Stimulated activated CD4-positive, alpha-beta T cell treated with anti-CD3 and anti-CD28 coated beads, Interleukin-2, amount 100 ng/mL, for 4 hours (primary cell): Measurements from ENCODE around the gene PDZK1IP1.

Experiments used
- DNase-seq: peaks from one replicate; pipeline ENCODE4 v3.0.0-alpha.2; 2020; ENCODE audit warnings: low read depth

PDZK1IP1 gene

GRCh38 chr1:47189844-47190508 lies at the start of gene PDZK1IP1:
PDZK1IP1 (minus strand) TSS chr1:47190036; CDS start chr1:47189932, 104 bp downstream.
- no peak for DNase-seq

- DNase-seq, result no peak
Observed at GRCh38 chr1:47238935-47239592, 49.2 kb upstream of the PDZK1IP1 start.

GRCh38 chr1:47235806-47236205 lies 46.0 kb upstream of the PDZK1IP1 start:
- no peak for DNase-seq

- DNase-seq, result no peak
Observed at GRCh38 chr1:47235241-47235681, 45.4 kb upstream of the PDZK1IP1 start.

GRCh38 chr1:47233186-47233585 lies 43.4 kb upstream of the PDZK1IP1 start:
- no peak for DNase-seq

GRCh38 chr1:47232187-47232874 lies 42.5 kb upstream of the PDZK1IP1 start, which contains the start of gene TAL1:
TAL1 (minus strand) TSS chr1:47232225; CDS start chr1:47225888, 6,337 bp downstream.
- no peak for DNase-seq

GRCh38 chr1:47231301-47232186 lies 41.7 kb upstream of the PDZK1IP1 start:
- DNase-seq, result no peak

GRCh38 chr1:47230692-47231300 lies 41.0 kb upstream of the PDZK1IP1 start:
- no peak for DNase-seq

- DNase-seq, result no peak
Observed at GRCh38 chr1:47229886-47230691, 40.3 kb upstream of the PDZK1IP1 start.

- no peak for DNase-seq
Observed at GRCh38 chr1:47229031-47229885, 39.4 kb upstream of the PDZK1IP1 start.

- DNase-seq, result no peak
Observed at GRCh38 chr1:47228644-47229030, 38.8 kb upstream of the PDZK1IP1 start.

- no peak for DNase-seq
Observed at GRCh38 chr1:47227341-47228232, 37.8 kb upstream of the PDZK1IP1 start.

GRCh38 chr1:47226839-47227215 lies 37.0 kb upstream of the PDZK1IP1 start:
- no peak for DNase-seq

- DNase-seq, result no peak
Observed at GRCh38 chr1:47226121-47226838, 36.4 kb upstream of the PDZK1IP1 start.

- DNase-seq, result no peak
Observed at GRCh38 chr1:47225430-47226100, 35.7 kb upstream of the PDZK1IP1 start.

GRCh38 chr1:47224676-47225399 lies 35.0 kb upstream of the PDZK1IP1 start:
- DNase-seq, result no peak
